PC-3 (cell line): ENCODE results near the gene CNDP1. TPM values are rescaled to one million over a fixed set of nuclear protein-coding genes. Genes with fewer than 3 reads are reported as not detected.

Experiments used
- ATAC-seq: fragments of 200-7000 bp; cut with Tn5 transposase; 2 replicates; pipeline ENCODE4 v1.9.1; 2020; ENCODE audit warnings: mild to moderate bottlenecking, moderate library complexity
- BruUV-seq: library from RNA; stranded (reverse); fragments of 400-500 nt; replicated peaks from 2 replicates; lab custom pipeline; 2021; lab: Mats Ljungman, UMichigan
- CTCF ChIA-PET: fragments of 300-600 bp; sonication (Branson Sonifier 250); formaldehyde crosslinking; loops from one replicate; lab custom pipeline; 2022; ENCODE audit warnings: antibody characterized with exemption; lab: Charles Lee
- POLR2A ChIA-PET: fragments of 300-600 bp; sonication (Branson Sonifier 250); formaldehyde crosslinking; loops from one replicate; lab custom pipeline; 2022; ENCODE audit warnings: antibody characterized with exemption; ENCODE audit not compliant: unreplicated experiment; lab: Charles Lee
- DNase-seq: peaks from one replicate; pipeline ENCODE4 v3.0.0-alpha.2; 2015
- H2AFZ ChIP-seq: fragments of 300-600 bp; sonication (generic); 2 replicates; pipeline ENCODE4 v1.6.0; 2016; ENCODE audit warnings: antibody characterized with exemption, low read length
- H3F3A ChIP-seq: fragments of 300-600 bp; sonication (generic); one replicate; pipeline ENCODE4 v1.6.0; 2017; ENCODE audit warnings: antibody characterized with exemption, low read length, control low read depth, mild to moderate bottlenecking; ENCODE audit not compliant: unreplicated experiment
- H3K27ac ChIP-seq: fragments of 300-600 bp; sonication (generic); 2 replicates; pipeline ENCODE4 v1.5.1; 2016; ENCODE audit warnings: mild to moderate bottlenecking, low read length
- H3K27me3 ChIP-seq: fragments of 300-600 bp; sonication (generic); 2 replicates; pipeline ENCODE4 v1.6.1; 2016; ENCODE audit warnings: low read length, mixed read lengths
- H3K36me3 ChIP-seq: fragments of 300-600 bp; sonication (generic); 2 replicates; pipeline ENCODE4 v1.6.1; 2016; ENCODE audit warnings: low read depth, mixed run types, low read length, mixed read lengths
- H3K4me1 ChIP-seq: fragments of 300-600 bp; sonication (generic); 2 replicates; pipeline ENCODE4 v1.5.1; 2016; ENCODE audit warnings: low read length; ENCODE audit not compliant: insufficient read depth
- H3K4me2 ChIP-seq: fragments of 300-600 bp; sonication (generic); 2 replicates; pipeline ENCODE4 v1.6.0; 2016; ENCODE audit warnings: low read length
- H3K4me3 ChIP-seq: fragments of 300-600 bp; sonication (generic); 2 replicates; pipeline ENCODE4 v1.5.1; 2016; ENCODE audit warnings: mild to moderate bottlenecking, low read length, mixed read lengths
- H3K79me2 ChIP-seq: fragments of 300-600 bp; sonication (generic); 2 replicates; pipeline ENCODE4 v1.6.1; 2017; ENCODE audit warnings: low read length, mixed read lengths
- H3K9ac ChIP-seq: fragments of 300-600 bp; sonication (generic); 2 replicates; pipeline ENCODE4 v1.6.0; 2016; ENCODE audit warnings: mild to moderate bottlenecking, low read length
- H3K9me2 ChIP-seq: fragments of 300-600 bp; sonication (generic); replicated peaks from 2 replicates; pipeline ENCODE4 v1.6.1; 2016; ENCODE audit warnings: mixed run types, low read length, mixed read lengths
- H3K9me3 ChIP-seq: fragments of 300-600 bp; sonication (generic); 2 replicates; pipeline ENCODE4 v1.6.1; 2016; ENCODE audit warnings: low read length, mixed read lengths
- H4K20me1 ChIP-seq: fragments of 300-600 bp; sonication (generic); 2 replicates; pipeline ENCODE4 v1.6.1; 2016; ENCODE audit warnings: low read length, mixed read lengths
- EZH2 ChIP-seq: fragments of 300-600 bp; sonication (generic); IDR thresholded peaks from one replicate; pipeline ENCODE4 v1.6.1; 2017; ENCODE audit warnings: antibody characterized with exemption, mild to moderate bottlenecking, low read length; ENCODE audit not compliant: unreplicated experiment
- EZH2phosphoT487 ChIP-seq: fragments of 300-600 bp; sonication (generic); IDR thresholded peaks from 2 replicates; pipeline ENCODE4 v1.6.1; 2018; ENCODE audit warnings: mild to moderate bottlenecking, antibody characterized with exemption, low read length, borderline replicate concordance
- intact Hi-C: fragments of 100-400 bp; cut with micrococcal nuclease; formaldehyde crosslinking; loops from 2 replicates; pipeline ENCODE4 v1.9.0; 2023
- total RNA-seq: library from RNA; depleted of rRNA; stranded (reverse); fragments of >200 nt; gene quantifications from 2 replicates; pipeline ENCODE4 v1.2.3, GENCODE V29; 2014
- TF ChIP-seq, protein P1 (sequence below): fragments of 300-600 bp; sonication (generic); conservative IDR thresholded peaks from 2 replicates; pipeline ENCODE4 v1.5.1; 2017; ENCODE audit warnings: antibody characterized with exemption, low read depth, mild to moderate bottlenecking, low read length

Gene CNDP1
- total RNA-seq, 1 experiment from 2014 or later: not detected

DNA sequence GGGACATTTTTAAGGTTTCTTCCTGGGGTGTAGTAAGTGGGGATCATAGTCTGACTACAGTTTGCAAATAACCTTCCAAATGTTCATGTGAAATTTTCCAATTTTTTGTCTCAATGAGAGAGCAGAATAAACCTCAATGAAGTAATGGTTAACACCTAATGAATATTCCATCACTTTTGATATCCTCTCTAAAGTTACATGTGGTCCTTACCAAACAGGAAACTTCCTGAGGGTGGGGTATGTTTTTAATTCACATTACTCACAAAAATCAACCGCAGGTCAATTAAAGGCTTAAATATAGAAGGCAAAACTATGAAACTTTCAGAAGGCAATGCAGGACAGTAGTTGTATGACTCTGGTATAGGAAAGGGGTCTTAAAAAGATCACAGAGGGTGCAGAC is 76.6 kb downstream of the CNDP1 start:
- peaks cover 72% of the 10 kb centered on the region for H3K79me2 ChIP-seq
- no peak overlapping the region for H2AFZ ChIP-seq
- H3K27ac ChIP-seq: no peak overlapping the region
- CTCF ChIA-PET: no interaction called here
- H3F3A ChIP-seq: no peaks in the 10 kb centered on the region
- no peaks in the 10 kb centered on the region for H3K27me3 ChIP-seq
- H3K9ac ChIP-seq: no peak overlapping the region
- H3K9me2 ChIP-seq: no peaks in the 10 kb centered on the region
- POLR2A ChIA-PET: no interaction called here
- TF ChIP-seq EZH2: no peak
- TF ChIP-seq, protein P1, sequence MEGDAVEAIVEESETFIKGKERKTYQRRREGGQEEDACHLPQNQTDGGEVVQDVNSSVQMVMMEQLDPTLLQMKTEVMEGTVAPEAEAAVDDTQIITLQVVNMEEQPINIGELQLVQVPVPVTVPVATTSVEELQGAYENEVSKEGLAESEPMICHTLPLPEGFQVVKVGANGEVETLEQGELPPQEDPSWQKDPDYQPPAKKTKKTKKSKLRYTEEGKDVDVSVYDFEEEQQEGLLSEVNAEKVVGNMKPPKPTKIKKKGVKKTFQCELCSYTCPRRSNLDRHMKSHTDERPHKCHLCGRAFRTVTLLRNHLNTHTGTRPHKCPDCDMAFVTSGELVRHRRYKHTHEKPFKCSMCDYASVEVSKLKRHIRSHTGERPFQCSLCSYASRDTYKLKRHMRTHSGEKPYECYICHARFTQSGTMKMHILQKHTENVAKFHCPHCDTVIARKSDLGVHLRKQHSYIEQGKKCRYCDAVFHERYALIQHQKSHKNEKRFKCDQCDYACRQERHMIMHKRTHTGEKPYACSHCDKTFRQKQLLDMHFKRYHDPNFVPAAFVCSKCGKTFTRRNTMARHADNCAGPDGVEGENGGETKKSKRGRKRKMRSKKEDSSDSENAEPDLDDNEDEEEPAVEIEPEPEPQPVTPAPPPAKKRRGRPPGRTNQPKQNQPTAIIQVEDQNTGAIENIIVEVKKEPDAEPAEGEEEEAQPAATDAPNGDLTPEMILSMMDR: no peak
- no peak for TF ChIP-seq EZH2phosphoT487
- H4K20me1 ChIP-seq: 0 out of 2 replicates have a peak, but pooled peaks cover 5% of the 10 kb centered on the region
- no peak overlapping the region for H3K4me2 ChIP-seq
- DNase-seq (no peak), ATAC-seq (no peak; the same call in 1 of the 2 replicates)
- intact Hi-C loops: no loop called here
- H3K4me3 ChIP-seq: no peak overlapping the region
- no TSS peak for BruUV-seq
- no peaks in the 10 kb centered on the region for H3K9me3 ChIP-seq
- peaks cover 15% of the 10 kb centered on the region for H3K4me1 ChIP-seq
- no peaks in the 10 kb centered on the region for H3K36me3 ChIP-seq

DNA sequence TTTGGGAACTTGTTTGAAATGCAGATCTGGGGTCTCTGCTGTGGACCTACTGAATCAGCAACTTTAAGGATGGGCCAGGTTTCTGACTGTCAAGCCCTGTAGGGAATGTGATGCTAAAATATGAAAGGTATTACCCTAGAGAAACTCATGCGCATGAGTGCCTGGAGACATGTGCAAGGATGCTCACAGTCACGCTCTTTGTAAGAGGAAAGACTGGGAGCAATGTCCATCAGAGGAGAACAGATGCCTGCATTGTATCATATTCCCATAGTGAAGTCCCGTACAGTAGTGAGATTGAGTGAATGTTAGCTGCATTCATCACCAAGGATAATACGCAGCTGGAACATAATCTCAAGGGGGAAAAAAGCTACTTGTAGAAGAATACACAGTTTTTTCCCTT is 77.5 kb downstream of the CNDP1 start:
- H4K20me1 ChIP-seq: peaks cover 6% of the 10 kb centered on the region; the same call in 1 of the 2 replicates
- DNase-seq (no peak), ATAC-seq (no peak)
- POLR2A ChIA-PET: no interaction called here
- peaks cover 72% of the 10 kb centered on the region for H3K79me2 ChIP-seq
- no peaks in the 10 kb centered on the region for H3K9me2 ChIP-seq
- peaks cover 24% of the 10 kb centered on the region for H3K4me1 ChIP-seq
- no peak overlapping the region for H3K27ac ChIP-seq
- intact Hi-C loops: no loop called here
- BruUV-seq: no TSS peak
- H3K9ac ChIP-seq: no peak overlapping the region
- no peaks in the 10 kb centered on the region for H3K27me3 ChIP-seq
- H3K9me3 ChIP-seq: no peaks in the 10 kb centered on the region
- TF ChIP-seq EZH2 (no peak), EZH2phosphoT487 (no peak)
- TF ChIP-seq, protein P1: no peak
- H3K4me2 ChIP-seq: no peak overlapping the region
- no peak overlapping the region for H3K4me3 ChIP-seq
- H2AFZ ChIP-seq: no peak overlapping the region
- no peaks in the 10 kb centered on the region for H3F3A ChIP-seq
- CTCF ChIA-PET: no interaction called here
- H3K36me3 ChIP-seq: no peaks in the 10 kb centered on the region

DNA sequence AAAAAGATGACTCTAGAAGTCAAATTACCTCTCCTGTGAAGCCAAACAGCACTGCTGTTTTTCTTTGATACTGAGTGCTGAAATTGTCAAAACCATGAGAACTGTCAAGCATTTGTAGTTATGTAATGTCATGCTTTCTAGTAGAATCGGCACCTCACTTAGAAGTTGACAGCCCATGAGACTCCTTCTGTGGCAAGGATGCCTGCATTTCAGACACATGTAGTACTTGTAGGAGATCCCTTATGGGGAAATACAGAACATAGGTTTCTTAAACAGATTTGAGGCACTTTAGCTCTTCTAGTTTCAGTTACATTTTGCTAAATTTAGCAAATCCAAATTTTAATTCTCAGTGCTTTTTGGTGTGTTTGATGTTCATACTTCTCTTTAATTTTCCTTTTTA is 79.1 kb downstream of the CNDP1 start:
- H3K36me3 ChIP-seq: no peaks in the 10 kb centered on the region
- H2AFZ ChIP-seq: no peak overlapping the region
- H3K9me3 ChIP-seq: no peaks in the 10 kb centered on the region
- BruUV-seq: no TSS peak
- no peak overlapping the region for H3K4me3 ChIP-seq
- H3K4me1 ChIP-seq: peaks cover 26% of the 10 kb centered on the region
- ATAC-seq: no peak
- intact Hi-C loops: no loop called here
- ChIA-PET POLR2A (no interaction called here), CTCF (no interaction called here)
- H4K20me1 ChIP-seq: peaks cover 10% of the 10 kb centered on the region; the same call in 1 of the 2 replicates
- H3K9ac ChIP-seq: no peak overlapping the region
- H3F3A ChIP-seq: no peaks in the 10 kb centered on the region
- 0 out of 2 replicates have a peak overlapping the region, but pooled peaks have one; percentile 25 for H3K4me2 ChIP-seq
- H3K27me3 ChIP-seq: no peaks in the 10 kb centered on the region
- H3K27ac ChIP-seq: no peak overlapping the region
- peaks cover 71% of the 10 kb centered on the region for H3K79me2 ChIP-seq
- DNase-seq: no peak
- H3K9me2 ChIP-seq: no peaks in the 10 kb centered on the region
- TF ChIP-seq, protein P1: no peak
- no peak for TF ChIP-seq EZH2phosphoT487
- TF ChIP-seq EZH2: no peak
